DOHH2 (cell line): Measurements from ENCODE around the gene AQP9.

Experiments
- H3F3A ChIP-seq: fragments of 200-600 bp; sonication (generic), shearing (Covaris generic); 2 replicates; pipeline ENCODE4 v1.6.0; 2016; ENCODE audit warnings: antibody characterized with exemption, mild to moderate bottlenecking; ENCODE audit not compliant: control insufficient read depth, insufficient read depth
- H3K27ac ChIP-seq: fragments of 200-600 bp; sonication (generic); 2 replicates; pipeline ENCODE4 v1.5.1; 2014; ENCODE audit warnings: low read depth, mild to moderate bottlenecking, low read length, moderate library complexity
- H3K27me3 ChIP-seq: fragments of 200-600 bp; sonication (generic); 2 replicates; pipeline ENCODE4 v1.6.1; 2014; ENCODE audit warnings: mild to moderate bottlenecking, low read length, mixed read lengths; ENCODE audit not compliant: control insufficient read depth
- H3K36me3 ChIP-seq: fragments of 200-600 bp; sonication (generic); 2 replicates; pipeline ENCODE4 v1.6.1; 2014; ENCODE audit warnings: mild to moderate bottlenecking, low read length, moderate library complexity, mixed read lengths; ENCODE audit not compliant: control insufficient read depth
- H3K4me1 ChIP-seq: fragments of 200-600 bp; sonication (generic); 2 replicates; pipeline ENCODE4 v1.6.1; 2014; ENCODE audit warnings: mild to moderate bottlenecking, low read length, mixed read lengths; ENCODE audit not compliant: control insufficient read depth
- H3K4me2 ChIP-seq: fragments of 200-600 bp; sonication (generic); 2 replicates; pipeline ENCODE4 v1.6.0; 2014; ENCODE audit warnings: mild to moderate bottlenecking, low read length, moderate library complexity
- H3K4me3 ChIP-seq: fragments of 200-600 bp; sonication (generic); 2 replicates; pipeline ENCODE4 v1.5.1; 2014; ENCODE audit warnings: mild to moderate bottlenecking, low read length, mixed read lengths
- H3K79me2 ChIP-seq: fragments of 200-600 bp; sonication (generic); 2 replicates; pipeline ENCODE4 v1.6.1; 2014; ENCODE audit warnings: mild to moderate bottlenecking, low read length, mixed read lengths; ENCODE audit not compliant: control insufficient read depth
- H3K9me2 ChIP-seq: fragments of 200-600 bp; sonication (generic); replicated peaks from 2 replicates; pipeline ENCODE4 v1.6.1; 2014; ENCODE audit warnings: mild to moderate bottlenecking, low read length, mixed read lengths; ENCODE audit not compliant: control insufficient read depth
- H3K9me3 ChIP-seq: fragments of 200-600 bp; sonication (generic); 2 replicates; pipeline ENCODE4 v1.6.1; 2014; ENCODE audit warnings: antibody characterized with exemption, low read length, mixed read lengths; ENCODE audit not compliant: control insufficient read depth, insufficient read depth
- H4K20me1 ChIP-seq: fragments of 200-600 bp; sonication (generic); 2 replicates; pipeline ENCODE4 v1.6.0; 2014; ENCODE audit warnings: low read depth, mild to moderate bottlenecking, antibody characterized with exemption, low read length, moderate library complexity; ENCODE audit not compliant: control insufficient read depth, insufficient read depth
- EZH2phosphoT487 ChIP-seq: fragments of 200-600 bp; sonication (generic); IDR thresholded peaks from 2 replicates; pipeline ENCODE4 v1.6.1; 2017; ENCODE audit warnings: borderline replicate concordance, mild to moderate bottlenecking, antibody characterized with exemption, low read length, moderate library complexity, mixed read lengths
- TF ChIP-seq, protein P1 (sequence below): fragments of 200-600 bp; sonication (generic); IDR thresholded peaks from one replicate; pipeline ENCODE4 v1.5.1; 2014; ENCODE audit warnings: antibody characterized with exemption, mild to moderate bottlenecking, low read depth, low read length; ENCODE audit not compliant: poor library complexity, severe bottlenecking

The AQP9 gene

DNA sequence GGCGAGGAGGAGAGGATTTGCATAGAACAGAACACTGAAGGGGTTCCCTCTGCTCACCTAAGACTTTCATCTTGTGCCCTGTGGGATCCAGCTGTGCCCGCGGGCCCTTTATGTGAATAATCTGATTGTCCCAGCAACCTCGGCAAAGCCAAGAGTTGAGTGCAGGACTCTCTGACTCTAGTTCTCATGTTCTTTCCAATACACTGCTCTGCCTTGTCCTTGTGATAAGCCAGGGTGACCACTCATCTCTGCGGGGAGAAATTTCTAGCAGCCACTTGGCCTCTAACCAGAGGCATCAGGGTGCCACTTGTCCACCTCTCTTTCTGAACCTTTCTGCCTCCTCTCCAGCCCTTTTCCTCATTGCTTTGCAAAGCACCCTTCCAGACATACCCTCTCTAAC is 31.8 kb downstream of the AQP9 start:
- Histone ChIP-seq H3K79me2 (no peaks in the 10 kb centered on the region), H3K27me3 (peaks cover 8% of the 10 kb centered on the region; the same call in 1 of the 2 replicates), H3K4me2 (no peak overlapping the region), H3K36me3 (no peaks in the 10 kb centered on the region), H3K4me3 (no peak overlapping the region), H3K4me1 (no peaks in the 10 kb centered on the region), H3K27ac (no peak overlapping the region), H4K20me1 (no peaks in the 10 kb centered on the region), H3F3A (no peaks in the 10 kb centered on the region), H3K9me3 (no peaks in the 10 kb centered on the region), H3K9me2 (no peaks in the 10 kb centered on the region)
- TF ChIP-seq, protein P1, sequence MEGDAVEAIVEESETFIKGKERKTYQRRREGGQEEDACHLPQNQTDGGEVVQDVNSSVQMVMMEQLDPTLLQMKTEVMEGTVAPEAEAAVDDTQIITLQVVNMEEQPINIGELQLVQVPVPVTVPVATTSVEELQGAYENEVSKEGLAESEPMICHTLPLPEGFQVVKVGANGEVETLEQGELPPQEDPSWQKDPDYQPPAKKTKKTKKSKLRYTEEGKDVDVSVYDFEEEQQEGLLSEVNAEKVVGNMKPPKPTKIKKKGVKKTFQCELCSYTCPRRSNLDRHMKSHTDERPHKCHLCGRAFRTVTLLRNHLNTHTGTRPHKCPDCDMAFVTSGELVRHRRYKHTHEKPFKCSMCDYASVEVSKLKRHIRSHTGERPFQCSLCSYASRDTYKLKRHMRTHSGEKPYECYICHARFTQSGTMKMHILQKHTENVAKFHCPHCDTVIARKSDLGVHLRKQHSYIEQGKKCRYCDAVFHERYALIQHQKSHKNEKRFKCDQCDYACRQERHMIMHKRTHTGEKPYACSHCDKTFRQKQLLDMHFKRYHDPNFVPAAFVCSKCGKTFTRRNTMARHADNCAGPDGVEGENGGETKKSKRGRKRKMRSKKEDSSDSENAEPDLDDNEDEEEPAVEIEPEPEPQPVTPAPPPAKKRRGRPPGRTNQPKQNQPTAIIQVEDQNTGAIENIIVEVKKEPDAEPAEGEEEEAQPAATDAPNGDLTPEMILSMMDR: no peak
- TF ChIP-seq EZH2phosphoT487: no peak

GRCh38 chr15:58171476-58172061 is 33.4 kb downstream of the AQP9 start:
- Histone ChIP-seq H3F3A (no peaks in the 10 kb centered on the region), H3K4me2 (no peak overlapping the region), H3K27me3 (peaks cover 4% of the 10 kb centered on the region; the same call in 1 of the 2 replicates), H3K27ac (no peak overlapping the region), H3K36me3 (no peaks in the 10 kb centered on the region), H3K9me2 (no peaks in the 10 kb centered on the region), H3K4me3 (no peak overlapping the region), H3K9me3 (no peaks in the 10 kb centered on the region), H3K4me1 (no peaks in the 10 kb centered on the region), H3K79me2 (no peaks in the 10 kb centered on the region), H4K20me1 (no peaks in the 10 kb centered on the region)
- TF ChIP-seq EZH2phosphoT487: no peak

- Histone ChIP-seq H4K20me1 (no peaks in the 10 kb centered on the region), H3K79me2 (no peaks in the 10 kb centered on the region), H3F3A (no peaks in the 10 kb centered on the region), H3K27ac (no peak overlapping the region), H3K36me3 (no peaks in the 10 kb centered on the region), H3K4me1 (no peaks in the 10 kb centered on the region), H3K4me3 (no peak overlapping the region), H3K4me2 (no peak overlapping the region), H3K9me2 (no peaks in the 10 kb centered on the region), H3K27me3 (no peaks in the 10 kb centered on the region), H3K9me3 (no peaks in the 10 kb centered on the region)
- TF ChIP-seq, protein P1: no peak
- no peak for TF ChIP-seq EZH2phosphoT487
Measured at GRCh38 chr15:58174709-58175108, 36.5 kb downstream of the AQP9 start.

- no peaks in the 10 kb centered on the region for H3F3A ChIP-seq
- no peaks in the 10 kb centered on the region for H3K9me2 ChIP-seq
- H3K9me3 ChIP-seq: no peaks in the 10 kb centered on the region
Measured at GRCh38 chr15:58175955-58176354, 37.8 kb downstream of the AQP9 start.

More at GRCh38 chr15:58175955-58176354, 37.8 kb downstream of the AQP9 start:
- H3K4me1 ChIP-seq: no peaks in the 10 kb centered on the region
- no peak overlapping the region for H3K27ac ChIP-seq
- no peaks in the 10 kb centered on the region for H4K20me1 ChIP-seq
- no peak overlapping the region for H3K4me3 ChIP-seq
- no peaks in the 10 kb centered on the region for H3K36me3 ChIP-seq
- H3K27me3 ChIP-seq: no peaks in the 10 kb centered on the region
- TF ChIP-seq, protein P1: no peak
- TF ChIP-seq EZH2phosphoT487: no peak
- no peaks in the 10 kb centered on the region for H3K79me2 ChIP-seq
- no peak overlapping the region for H3K4me2 ChIP-seq
